Mesendoderm (in vitro differentiated cells): ENCODE results near the gene UCHL1.

Experiments used
- DNase-seq: peaks from one replicate; pipeline ENCODE4 v3.0.0; 2013
- H2AK5ac ChIP-seq: 2 replicates; pipeline ENCODE4 v1.6.1; 2013; ENCODE audit warnings: low read length, inconsistent platforms
- H2BK120ac ChIP-seq: 2 replicates; pipeline ENCODE4 v1.6.1; 2013; ENCODE audit warnings: low read depth, mild to moderate bottlenecking, low read length, moderate library complexity, mixed read lengths
- H2BK15ac ChIP-seq: replicated peaks from 2 replicates; pipeline ENCODE4 v1.6.1; 2013; ENCODE audit warnings: low read depth, mild to moderate bottlenecking, moderate library complexity
- H2BK5ac ChIP-seq: 2 replicates; pipeline ENCODE4 v1.6.1; 2013; ENCODE audit warnings: low read length, inconsistent platforms
- H3K18ac ChIP-seq: 2 replicates; pipeline ENCODE4 v1.6.1; 2013; ENCODE audit warnings: mild to moderate bottlenecking, low read length, mixed read lengths
- H3K23ac ChIP-seq: one replicate; pipeline ENCODE4 v1.6.1; 2013; ENCODE audit warnings: low read length
- H3K27ac ChIP-seq: 2 replicates; pipeline ENCODE4 v1.5.1; 2013; ENCODE audit warnings: low read depth, mild to moderate bottlenecking, inconsistent platforms, low read length, moderate library complexity
- H3K27me3 ChIP-seq: 2 replicates; pipeline ENCODE4 v1.6.1; 2013; ENCODE audit warnings: low read length, control low read depth, mild to moderate bottlenecking, inconsistent platforms; ENCODE audit not compliant: insufficient read depth, poor library complexity
- H3K36me3 ChIP-seq: 2 replicates; pipeline ENCODE4 v1.6.1; 2013; ENCODE audit warnings: low read length, inconsistent platforms; ENCODE audit not compliant: control insufficient read depth, insufficient read depth
- H3K4ac ChIP-seq: one replicate; pipeline ENCODE4 v1.6.1; 2013; ENCODE audit warnings: low read depth, mild to moderate bottlenecking, low read length, moderate library complexity
- H3K4me1 ChIP-seq: 2 replicates; pipeline ENCODE4 v1.6.1; 2013; ENCODE audit warnings: low read depth, low read length, inconsistent platforms; ENCODE audit not compliant: control insufficient read depth
- H3K4me2 ChIP-seq: 2 replicates; pipeline ENCODE4 v1.6.1; 2013; ENCODE audit warnings: low read length
- H3K4me3 ChIP-seq: 2 replicates; pipeline ENCODE4 v1.5.1; 2013; ENCODE audit warnings: mild to moderate bottlenecking, low read length
- H3K56ac ChIP-seq: one replicate; pipeline ENCODE4 v1.6.1; 2013; ENCODE audit warnings: low read length
- H3K79me1 ChIP-seq: 2 replicates; pipeline ENCODE4 v1.6.1; 2013; ENCODE audit warnings: low read length, inconsistent platforms
- H3K79me2 ChIP-seq: 2 replicates; pipeline ENCODE4 v1.6.1; 2013; ENCODE audit warnings: mild to moderate bottlenecking, low read length; ENCODE audit not compliant: control insufficient read depth, insufficient read depth
- H3K9ac ChIP-seq: 2 replicates; pipeline ENCODE4 v1.6.1; 2013; ENCODE audit warnings: low read length, inconsistent platforms
- H4K5ac ChIP-seq: one replicate; pipeline ENCODE4 v1.6.1; 2013; ENCODE audit warnings: low read length
- H4K8ac ChIP-seq: one replicate; pipeline ENCODE4 v1.6.1; 2013; ENCODE audit warnings: low read depth, mild to moderate bottlenecking, control low read depth, low read length, moderate library complexity
- WGBS: extraction: QIAGEN DNeasy Blood & Tissue Kit; methylation state at CpG from one replicate; pipeline ENCODE4 v1.1.7; 2013; ENCODE audit warnings: low lambda C conversion rate, missing lambda C conversion rate; ENCODE audit not compliant: insufficient coverage; ENCODE audit errors: extremely low coverage; 5-methylcytosine and 5-hydroxymethylcytosine counted together

Gene UCHL1

GRCh38 chr4:41285202-41285863, 28.6 kb downstream of the UCHL1 start:
- Histone ChIP-seq H2BK15ac (no peak overlapping the region), H2BK120ac (no peak overlapping the region), H3K4me1 (no peaks in the 10 kb centered on the region), H2BK5ac (no peak overlapping the region), H4K8ac (no peak overlapping the region), H3K56ac (no peak overlapping the region), H3K27me3 (no peaks in the 10 kb centered on the region), H2AK5ac (no peak overlapping the region), H3K4me3 (no peak overlapping the region), H3K4me2 (no peak overlapping the region), H3K79me2 (no peaks in the 10 kb centered on the region), H3K27ac (no peak overlapping the region), H3K79me1 (no peaks in the 10 kb centered on the region), H4K5ac (no peak overlapping the region), H3K4ac (peak overlapping the region; percentile 43), H3K18ac (no peak overlapping the region), H3K36me3 (no peaks in the 10 kb centered on the region), H3K9ac (no peak overlapping the region), H3K23ac (no peak overlapping the region)
- no CpG with 5 or more reads among the region's 6 CpGs for WGBS
- DNase-seq: no peak

DNA sequence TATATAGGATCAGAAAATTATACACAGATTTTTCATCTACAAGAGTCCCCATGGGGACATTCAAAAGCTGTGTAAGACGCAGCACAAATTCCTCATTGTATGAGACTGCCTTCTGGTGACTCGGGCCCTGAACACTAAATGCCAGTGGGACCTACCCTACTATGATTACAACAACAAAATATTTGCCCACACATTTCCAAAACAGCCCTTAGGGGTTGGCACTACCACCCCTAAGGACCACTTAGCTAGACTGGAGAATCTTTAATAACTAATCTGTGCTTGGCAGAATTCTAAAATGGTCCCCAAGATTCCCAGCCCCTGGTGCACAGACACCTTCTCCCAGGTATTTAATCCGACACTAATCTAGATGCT, 29.1 kb downstream of the UCHL1 start:
- no peak overlapping the region for H4K8ac ChIP-seq
- H3K27ac ChIP-seq: no peak overlapping the region
- H3K4me2 ChIP-seq: no peak overlapping the region
- no peak overlapping the region for H2BK15ac ChIP-seq
- no peak overlapping the region for H2BK120ac ChIP-seq
- DNase-seq: no peak
- H3K36me3 ChIP-seq: no peaks in the 10 kb centered on the region
- H2AK5ac ChIP-seq: no peak overlapping the region
- H3K79me2 ChIP-seq: no peaks in the 10 kb centered on the region
- H3K79me1 ChIP-seq: no peaks in the 10 kb centered on the region
- no peak overlapping the region for H3K4ac ChIP-seq
- H3K4me1 ChIP-seq: no peaks in the 10 kb centered on the region
- no peak overlapping the region for H4K5ac ChIP-seq
- H3K18ac ChIP-seq: no peak overlapping the region
- WGBS: no CpG with 5 or more reads among the region's 3 CpGs
- H3K23ac ChIP-seq: no peak overlapping the region
- H3K56ac ChIP-seq: no peak overlapping the region
- no peak overlapping the region for H2BK5ac ChIP-seq
- H3K9ac ChIP-seq: no peak overlapping the region
- H3K4me3 ChIP-seq: no peak overlapping the region
- H3K27me3 ChIP-seq: no peaks in the 10 kb centered on the region

DNA sequence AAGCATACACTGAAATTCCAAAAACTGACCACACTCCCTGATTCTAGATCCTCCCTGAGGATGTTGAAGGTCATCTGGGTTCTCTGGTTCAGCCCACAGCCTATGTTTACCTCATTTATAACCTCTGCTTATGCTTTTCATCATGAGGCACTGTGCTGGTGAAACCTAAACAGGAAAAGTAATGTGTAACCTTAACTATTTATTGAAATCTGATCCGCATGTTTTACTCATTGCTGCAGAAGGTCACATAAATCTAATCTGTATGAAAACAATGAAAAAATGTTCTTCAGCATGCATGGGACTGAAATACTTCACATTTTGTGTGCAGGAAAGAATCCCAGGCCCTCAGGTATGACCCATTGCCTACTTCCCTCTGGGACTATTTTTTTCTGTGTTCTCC, 30.3 kb downstream of the UCHL1 start:
- no peak overlapping the region for H2BK120ac ChIP-seq
- H2BK5ac ChIP-seq: no peak overlapping the region
- H2BK15ac ChIP-seq: no peak overlapping the region
- no peaks in the 10 kb centered on the region for H3K4me1 ChIP-seq
- no peak overlapping the region for H3K18ac ChIP-seq
- H3K4me2 ChIP-seq: no peak overlapping the region
- H3K4ac ChIP-seq: no peak overlapping the region
- no peak overlapping the region for H3K4me3 ChIP-seq
- no peak overlapping the region for H4K5ac ChIP-seq
- H4K8ac ChIP-seq: no peak overlapping the region
- H3K23ac ChIP-seq: no peak overlapping the region
- H2AK5ac ChIP-seq: no peak overlapping the region
- H3K36me3 ChIP-seq: no peaks in the 10 kb centered on the region
- no peak overlapping the region for H3K27ac ChIP-seq
- no peak overlapping the region for H3K56ac ChIP-seq
- no CpG with 5 or more reads among the region's 1 CpG for WGBS
- no peaks in the 10 kb centered on the region for H3K79me1 ChIP-seq
- H3K27me3 ChIP-seq: no peaks in the 10 kb centered on the region
- no peak for DNase-seq
- H3K9ac ChIP-seq: no peak overlapping the region
- no peaks in the 10 kb centered on the region for H3K79me2 ChIP-seq

DNA sequence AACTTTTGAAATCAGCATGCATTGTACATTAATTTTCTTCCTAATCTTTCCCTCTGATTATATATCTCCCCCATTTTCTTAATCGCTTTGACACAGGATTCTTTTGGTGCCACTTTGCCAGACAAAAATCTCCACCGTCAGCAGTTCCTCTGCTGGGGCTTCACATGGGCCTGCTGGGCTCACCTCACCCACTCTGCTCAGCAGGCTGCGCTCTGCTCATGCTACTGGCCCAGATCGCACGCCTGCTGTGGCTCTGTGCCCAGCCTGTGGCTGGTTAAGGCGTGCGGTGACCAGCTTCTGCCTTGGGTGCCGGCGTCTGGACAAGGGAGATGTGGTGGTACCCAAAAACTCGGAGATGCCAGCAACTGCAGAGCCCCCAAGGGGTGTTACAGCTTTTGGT, 31.1 kb downstream of the UCHL1 start:
- Histone ChIP-seq H3K9ac (no peak overlapping the region), H3K36me3 (no peaks in the 10 kb centered on the region), H3K4me1 (no peaks in the 10 kb centered on the region), H3K27ac (no peak overlapping the region), H4K8ac (no peak overlapping the region), H3K23ac (no peak overlapping the region), H3K4me3 (no peak overlapping the region), H2BK5ac (no peak overlapping the region), H3K4me2 (no peak overlapping the region), H3K79me2 (no peaks in the 10 kb centered on the region), H3K56ac (no peak overlapping the region), H3K79me1 (no peaks in the 10 kb centered on the region), H3K27me3 (no peaks in the 10 kb centered on the region), H2BK120ac (no peak overlapping the region), H3K4ac (no peak overlapping the region), H4K5ac (no peak overlapping the region), H2BK15ac (no peak overlapping the region), H2AK5ac (no peak overlapping the region), H3K18ac (no peak overlapping the region)
- WGBS: no CpG with 5 or more reads among the region's 10 CpGs
- DNase-seq: no peak

GRCh38 chr4:41288254-41288653, 31.5 kb downstream of the UCHL1 start:
- H4K8ac ChIP-seq: no peak overlapping the region
- no CpG with 5 or more reads among the region's 10 CpGs for WGBS
- H2AK5ac ChIP-seq: no peak overlapping the region
- H3K79me2 ChIP-seq: no peaks in the 10 kb centered on the region
- no peak overlapping the region for H3K56ac ChIP-seq
- no peaks in the 10 kb centered on the region for H3K79me1 ChIP-seq
- no peak overlapping the region for H2BK15ac ChIP-seq
- no peaks in the 10 kb centered on the region for H3K4me1 ChIP-seq
- no peak overlapping the region for H3K4ac ChIP-seq
- no peak overlapping the region for H3K9ac ChIP-seq
- H3K23ac ChIP-seq: no peak overlapping the region
- H4K5ac ChIP-seq: no peak overlapping the region
- no peak overlapping the region for H2BK120ac ChIP-seq
- H3K36me3 ChIP-seq: no peaks in the 10 kb centered on the region
- no peak overlapping the region for H3K18ac ChIP-seq
- no peaks in the 10 kb centered on the region for H3K27me3 ChIP-seq
- H2BK5ac ChIP-seq: no peak overlapping the region
- no peak for DNase-seq
- no peak overlapping the region for H3K27ac ChIP-seq
- no peak overlapping the region for H3K4me3 ChIP-seq
- H3K4me2 ChIP-seq: no peak overlapping the region

DNA sequence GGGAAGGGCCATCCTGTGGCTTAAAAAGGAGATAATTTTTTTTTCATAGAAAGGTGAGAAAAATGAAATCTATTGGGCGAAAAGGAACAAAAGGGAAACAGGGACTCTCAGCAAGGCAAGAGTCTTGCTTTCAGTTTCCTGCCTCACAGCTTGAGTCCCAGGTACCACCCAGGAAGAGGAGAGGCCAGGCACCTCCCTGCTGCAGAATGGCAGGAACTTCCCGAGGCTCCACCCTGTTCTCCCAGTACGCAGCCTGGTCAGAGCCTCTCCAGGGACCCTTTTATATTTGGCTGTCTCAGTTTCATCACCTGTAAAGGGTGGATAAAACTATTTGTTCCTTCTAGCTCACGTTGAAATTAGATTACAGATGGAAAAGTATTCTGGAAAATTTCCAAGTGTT, 33.8 kb downstream of the UCHL1 start:
- H3K4me3 ChIP-seq: no peak overlapping the region
- no peak overlapping the region for H4K5ac ChIP-seq
- no CpG with 5 or more reads among the region's 4 CpGs for WGBS
- DNase-seq: no peak
- no peaks in the 10 kb centered on the region for H3K79me2 ChIP-seq
- no peak overlapping the region for H3K23ac ChIP-seq
- no peaks in the 10 kb centered on the region for H3K27me3 ChIP-seq
- no peak overlapping the region for H4K8ac ChIP-seq
- no peak overlapping the region for H3K56ac ChIP-seq
- H3K4me1 ChIP-seq: no peaks in the 10 kb centered on the region
- no peak overlapping the region for H2AK5ac ChIP-seq
- no peaks in the 10 kb centered on the region for H3K79me1 ChIP-seq
- no peak overlapping the region for H2BK15ac ChIP-seq
- no peak overlapping the region for H3K18ac ChIP-seq
- H3K4me2 ChIP-seq: no peak overlapping the region
- H3K36me3 ChIP-seq: no peaks in the 10 kb centered on the region
- no peak overlapping the region for H3K9ac ChIP-seq
- H3K4ac ChIP-seq: no peak overlapping the region
- H2BK120ac ChIP-seq: no peak overlapping the region
- H2BK5ac ChIP-seq: no peak overlapping the region
- H3K27ac ChIP-seq: no peak overlapping the region
